Bronchial epithelial cell (primary cell): ENCODE results near the gene MPND. TPM values are rescaled to one million over a fixed set of nuclear protein-coding genes. Genes with fewer than 3 reads are reported as not detected.

ENCODE experiments used
- DNase-seq: peaks from one replicate; pipeline ENCODE4 v3.0.0-alpha.2; 2010; ENCODE audit warnings: low read depth
- FAIRE-seq: peaks from 2 replicates; lab custom pipeline; 2011; peaks lifted over from hg19 to GRCh38; lab: Jason Lieb, UNC
- H3K27me3 ChIP-seq: 2 replicates; pipeline ENCODE4 v1.5.1; 2011; ENCODE audit warnings: low read length; ENCODE audit not compliant: control insufficient read depth, insufficient read depth
- H3K36me3 ChIP-seq: 2 replicates; pipeline ENCODE4 v1.5.1; 2011; ENCODE audit warnings: low read length; ENCODE audit not compliant: control insufficient read depth, insufficient read depth
- H3K4me3 ChIP-seq: 2 replicates; pipeline ENCODE4 v1.5.1; 2011; ENCODE audit warnings: mild to moderate bottlenecking, low read depth, low read length, control low read depth
- CTCF ChIP-seq: IDR thresholded peaks from 2 replicates; pipeline ENCODE4 v1.5.1; 2011; ENCODE audit warnings: mild to moderate bottlenecking, moderate library complexity, low read length, control low read depth, inconsistent platforms; ENCODE audit not compliant: insufficient read depth, severe bottlenecking
- total RNA-seq: library from RNA; depleted of rRNA; stranded (reverse); fragments of >200 nt; gene quantifications from 2 replicates; pipeline ENCODE4 v1.2.1, GENCODE V29; 2014

The MPND gene
- total RNA-seq, 1 donor from 2014 or later, result 3.7 TPM

- H3K4me3 ChIP-seq, result no peak overlapping the region
Measured at GRCh38 chr19:4391701-4392483, 48.5 kb downstream of the MPND start.

GRCh38 chr19:4393947-4394590 lies 50.7 kb downstream of the MPND start:
- Histone ChIP-seq H3K27me3 (no peaks in the 10 kb centered on the region), H3K36me3 (peaks cover 21% of the 10 kb centered on the region), H3K4me3 (no peak overlapping the region)
- no peak for TF ChIP-seq CTCF
- DNase-seq, result no peak
- FAIRE-seq, result no peak

More at GRCh38 chr19:4391701-4392483, 48.5 kb downstream of the MPND start:
- no peak for TF ChIP-seq CTCF
- no peak for FAIRE-seq
- no peaks in the 10 kb centered on the region for H3K27me3 ChIP-seq
- peaks cover 12% of the 10 kb centered on the region for H3K36me3 ChIP-seq
- peak; percentile 26 for DNase-seq

- Histone ChIP-seq H3K36me3 (peaks cover 15% of the 10 kb centered on the region), H3K27me3 (no peaks in the 10 kb centered on the region), H3K4me3 (no peak overlapping the region)
- DNase-seq (no peak), FAIRE-seq (no peak)
- no peak for TF ChIP-seq CTCF
Measured at GRCh38 chr19:4396949-4397783, 53.8 kb downstream of the MPND start.

- peaks cover 15% of the 10 kb centered on the region for H3K36me3 ChIP-seq
- TF ChIP-seq CTCF, result no peak
- no peak for DNase-seq
- no peak for FAIRE-seq
- peak overlapping the region; percentile 93 for H3K4me3 ChIP-seq
- H3K27me3 ChIP-seq, result no peaks in the 10 kb centered on the region
Measured at GRCh38 chr19:4399812-4400134, 56.4 kb downstream of the MPND start.

GRCh38 chr19:4400135-4400936 lies 57.0 kb downstream of the MPND start, which contains the start of gene SH3GL1:
Gene SH3GL1 (minus strand): TSS chr19:4400547. CDS start chr19:4400368, 179 bp downstream.
- FAIRE-seq (no peak), DNase-seq (peak; percentile 65)
- peak within 1 kb of the TSS; percentile 93 for H3K4me3 ChIP-seq
- peaks cover 9% of the 10 kb centered on the region for H3K36me3 ChIP-seq
- no peaks in the 10 kb centered on the region for H3K27me3 ChIP-seq
- peak; percentile 98 for TF ChIP-seq CTCF
